Erythroblast (primary cell): Measurements from ENCODE around the gene CPLANE2.

Experiments used
- GATA1 ChIP-seq: IDR thresholded peaks from 2 replicates; pipeline ENCODE4 v1.6.1; 2011; ENCODE audit warnings: low read depth, mild to moderate bottlenecking, control low read depth, low read length, moderate library complexity
- POLR2A ChIP-seq: IDR thresholded peaks from 2 replicates; pipeline ENCODE4 v1.6.1; 2011; ENCODE audit warnings: mild to moderate bottlenecking, low read length

- no peak for TF ChIP-seq POLR2A
- TF ChIP-seq GATA1, result no peak
Measured at GRCh38 chr1:16189921-16190621, 46.9 kb downstream of the CPLANE2 start.
